Endothelial cell of umbilical vein (primary cell): ENCODE measurements around the gene MSH6. TPM values are rescaled to one million over a fixed set of nuclear protein-coding genes. Genes with fewer than 3 reads are reported as not detected.

Experiments
- polyA plus RNA-seq, 4 experiments: library from polyadenylated mRNA; depleted of rRNA in 3 of 4; stranded (reverse) in 3 of 4; unstranded in 1 of 4; fragments of >200 nt; gene quantifications; 2 replicates each; pipeline versions ENCODE4 v1.2.1 to v1.2.3, GENCODE V29; 2011 to 2012; ENCODE audit warnings: missing spikeins in 1 of 4
- small RNA-seq: library from RNA; depleted of rRNA; stranded (forward); fragments of <200 nt; gene quantifications from one replicate; pipeline ENCODE3, GENCODE V24; 2012; ENCODE audit warnings: low replicate concordance, low read depth; ENCODE audit not compliant: insufficient read depth, insufficient read length
- total RNA-seq: library from RNA; stranded (reverse); gene quantifications from 2 replicates; pipeline ENCODE4 v1.2.3, GENCODE V29; 2021

The MSH6 gene
- total and polyA plus RNA-seq, 2 donors (not counting 3 experiments of a cell fraction or from before 2014, with no cell fraction given), result 11.9 to 74.0 TPM

Small RNAs within 50 kb of the gene (small RNA-seq; reads per million reads assigned to genes)
- gene RF00026 (not detected), gene RPL36AP15 (not detected)

Other genes with a start within 250 kb of the MSH6 start
- gene KCNK12, start 212.2 kb upstream of the MSH6 start, total RNA-seq, result not detected in 2 replicates
- gene KCNK12, start 212.2 kb upstream of the MSH6 start, polyA plus RNA-seq, result 0.05 TPM in 1 of 2 replicates, not detected in the other
- gene FBXO11, start 123.4 kb downstream of the MSH6 start, total RNA-seq, result 59.6 and 65.0 TPM in 2 replicates
- 23.4 and 25.6 TPM in 2 replicates for gene FBXO11, start 123.4 kb downstream of the MSH6 start, polyA plus RNA-seq